Stimulated activated CD8-positive, alpha-beta memory T cell treated with anti-CD3 and anti-CD28 coated beads, Interleukin-15, amount 100 ng/mL, for 48 hours (primary cell): ENCODE data around the gene ADIPOR2.

Source experiments
- DNase-seq, 2 donors: peaks; one replicate each; pipeline ENCODE4 v3.0.0-alpha.2; 2020; ENCODE audit warnings: low read depth in 2 of 2

The ADIPOR2 gene

DNA sequence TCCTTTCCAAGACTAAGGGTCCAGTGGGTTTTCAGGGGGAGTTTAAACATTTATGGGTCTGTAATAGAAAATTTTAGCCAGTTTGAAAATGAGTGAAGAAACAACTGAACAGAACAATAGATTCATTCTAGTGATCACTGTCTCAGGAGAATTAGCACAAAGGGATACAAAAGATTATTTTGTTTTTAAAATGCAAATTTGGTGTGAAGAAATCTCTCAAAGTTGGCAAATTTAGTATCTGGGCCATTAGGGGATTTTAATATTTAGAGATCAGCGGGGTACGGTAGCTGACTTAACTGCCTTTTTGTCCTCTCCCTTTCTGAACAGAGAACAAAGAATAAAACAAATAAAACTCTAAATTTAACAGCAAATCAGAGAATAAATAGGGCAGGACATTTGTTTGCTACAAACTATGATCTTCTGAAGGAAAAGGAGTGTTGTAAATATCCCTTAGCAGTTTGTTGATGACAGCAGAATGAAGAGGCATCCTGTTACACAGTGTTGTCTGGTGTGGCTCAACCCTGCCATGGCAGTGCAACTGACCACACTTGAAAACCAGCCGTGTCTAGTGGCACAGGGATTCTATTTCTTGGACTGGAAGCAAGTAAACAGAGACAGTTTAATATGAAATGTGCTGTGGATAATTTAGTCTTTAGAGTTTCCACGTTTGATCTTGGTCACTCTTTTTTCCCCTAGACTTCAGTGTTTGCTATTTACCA lies 83.2 kb downstream of the ADIPOR2 start:
- no peak for DNase-seq

DNA sequence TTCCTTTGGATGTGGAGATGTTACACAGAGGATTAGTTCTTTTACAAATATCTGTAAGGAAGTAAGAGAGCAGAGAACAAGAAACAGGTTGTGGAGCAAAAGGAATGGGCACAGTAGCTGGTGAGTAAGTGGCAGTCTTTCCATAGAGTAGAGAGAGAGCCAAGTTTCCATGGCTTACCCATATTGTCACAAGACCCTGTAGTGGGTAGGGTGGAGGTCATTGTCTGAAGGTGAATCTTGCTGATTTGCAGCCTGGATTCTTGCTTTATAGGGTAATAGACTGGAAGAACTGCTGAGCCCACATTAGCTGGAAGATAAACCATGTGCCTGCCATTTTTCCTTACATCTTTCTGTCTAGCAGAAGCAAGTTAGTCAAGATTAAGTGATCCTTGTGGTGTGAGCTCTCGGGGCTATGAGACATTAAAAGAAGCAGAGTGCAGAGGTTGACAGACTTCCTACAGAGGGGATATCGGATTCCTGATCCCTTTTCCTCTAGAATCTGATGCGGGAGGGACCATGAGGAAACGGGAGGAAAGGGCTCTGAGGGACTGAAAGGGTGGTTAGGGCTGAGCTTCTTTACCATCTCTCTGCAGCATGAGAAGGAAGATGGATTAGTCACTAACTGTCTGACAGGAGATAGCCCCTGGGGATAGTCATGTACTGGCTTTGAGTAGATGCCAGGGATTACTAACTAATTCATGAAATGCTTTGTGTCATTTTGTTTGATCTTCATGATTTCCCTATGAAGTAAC lies 85.5 kb downstream of the ADIPOR2 start:
- no peak for DNase-seq

DNA sequence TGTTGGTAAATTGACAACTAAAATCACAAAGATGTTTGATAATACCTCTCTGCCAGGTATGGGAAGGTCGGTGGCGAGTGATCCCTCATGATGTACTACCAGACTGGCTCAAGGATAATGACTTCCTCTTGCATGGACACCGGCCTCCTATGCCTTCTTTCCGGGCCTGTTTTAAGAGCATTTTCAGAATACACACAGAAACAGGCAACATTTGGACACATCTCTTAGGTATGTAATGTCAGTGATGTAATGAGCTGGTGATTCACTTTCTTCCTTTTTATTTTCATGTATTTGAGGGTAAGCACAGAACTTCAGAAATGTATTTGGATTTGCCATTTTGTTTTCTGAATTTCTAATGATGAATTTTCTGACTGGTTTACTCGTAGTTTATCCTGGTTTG lies 86.9 kb downstream of the ADIPOR2 start:
- DNase-seq: no peak

DNA sequence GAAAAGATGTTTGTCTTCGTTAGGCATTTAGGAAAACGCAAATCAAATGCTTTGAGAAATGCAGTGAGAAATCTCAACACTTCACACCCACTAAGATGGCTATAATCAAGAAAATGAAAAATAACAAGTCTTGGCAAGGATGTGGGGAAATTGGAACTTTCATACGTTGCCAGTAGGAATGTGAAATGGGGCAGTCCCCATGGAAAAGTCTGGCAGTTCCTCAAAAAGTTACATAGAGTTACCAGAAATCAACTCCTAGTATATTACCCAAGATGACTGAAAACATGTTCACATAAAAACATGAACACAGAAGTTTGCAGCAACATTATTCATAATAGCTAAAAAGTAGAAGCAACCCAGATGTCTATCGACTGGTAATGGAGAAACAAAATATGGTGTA lies 88.0 kb downstream of the ADIPOR2 start:
- no peak for DNase-seq

DNA sequence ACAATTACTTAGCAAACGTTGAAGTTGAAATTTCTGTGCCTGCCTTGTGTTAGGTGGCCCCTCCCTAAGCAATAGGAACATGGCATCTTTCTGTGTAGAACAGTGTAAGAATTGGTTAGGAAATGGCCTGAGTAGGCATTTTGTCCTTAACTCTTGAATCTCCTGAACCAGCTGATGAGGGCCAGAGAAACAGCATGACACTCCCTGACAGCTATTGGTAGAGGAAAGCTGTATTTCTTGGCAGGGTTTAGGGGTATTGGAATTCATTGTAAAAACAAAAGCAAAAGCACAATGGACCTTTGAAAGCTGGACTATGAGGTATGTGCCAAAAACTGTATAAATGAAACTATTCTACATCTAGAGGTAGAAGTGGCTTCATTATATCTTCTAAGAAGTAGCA lies 88.9 kb downstream of the ADIPOR2 start:
- DNase-seq: no peak

DNA sequence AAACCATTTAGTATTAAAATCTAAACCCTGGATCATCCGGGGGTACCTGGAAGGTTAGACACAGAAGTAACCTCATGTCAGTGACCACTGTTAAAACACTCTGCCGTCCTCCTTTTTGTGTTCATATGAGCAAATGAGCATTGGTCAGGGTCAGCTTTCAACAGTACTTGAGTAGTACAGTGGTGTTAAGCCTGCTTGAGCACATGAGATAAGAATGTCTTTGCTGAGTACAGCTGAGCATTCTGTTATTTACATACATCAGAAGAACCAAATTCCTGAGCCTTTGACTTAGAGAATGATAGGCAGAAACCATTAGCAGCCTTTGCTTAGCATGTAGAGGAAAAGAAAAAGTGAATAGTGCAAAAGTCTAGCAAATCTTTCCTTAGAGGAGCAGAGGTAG lies 90.9 kb downstream of the ADIPOR2 start:
- no peak for DNase-seq

DNA sequence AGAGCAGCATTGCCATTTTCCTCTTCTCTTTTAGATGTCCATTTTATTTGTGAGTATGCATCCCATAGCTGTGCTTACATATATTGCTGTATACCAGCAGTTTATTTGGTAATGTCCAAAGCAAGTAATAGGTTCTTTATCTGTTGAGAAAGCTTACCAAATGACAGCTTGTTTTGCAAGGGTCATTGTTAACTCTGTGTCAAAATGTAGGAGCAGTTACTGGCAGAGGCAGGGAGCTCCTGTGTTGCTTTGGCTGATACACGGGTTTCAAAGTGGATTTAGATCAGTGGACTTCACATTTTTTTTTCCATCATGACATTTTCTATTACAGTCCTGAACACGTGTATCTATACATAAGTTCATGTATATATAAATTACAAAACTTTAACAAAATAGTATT lies 91.3 kb downstream of the ADIPOR2 start:
- DNase-seq: no peak

DNA sequence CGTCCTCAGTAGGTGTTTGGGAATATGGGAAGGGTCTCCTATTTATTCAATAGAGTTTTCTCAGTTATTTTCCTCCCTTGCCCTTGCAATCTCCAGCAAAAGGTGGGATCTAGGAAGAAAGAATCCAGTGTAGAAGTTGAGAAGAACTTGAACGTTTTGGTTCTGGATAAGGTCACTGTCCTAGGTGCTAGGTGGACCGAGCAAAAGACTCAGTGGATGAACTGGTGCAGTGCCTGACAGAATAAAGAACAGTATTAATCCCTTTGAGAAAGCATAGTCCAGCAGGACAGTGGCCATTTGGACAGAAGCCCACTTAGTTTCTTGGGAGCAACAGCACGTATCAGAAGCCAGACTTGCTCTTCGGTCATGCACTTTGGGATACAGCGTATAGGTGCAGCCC lies 96.8 kb downstream of the ADIPOR2 start:
- no peak for DNase-seq

DNA sequence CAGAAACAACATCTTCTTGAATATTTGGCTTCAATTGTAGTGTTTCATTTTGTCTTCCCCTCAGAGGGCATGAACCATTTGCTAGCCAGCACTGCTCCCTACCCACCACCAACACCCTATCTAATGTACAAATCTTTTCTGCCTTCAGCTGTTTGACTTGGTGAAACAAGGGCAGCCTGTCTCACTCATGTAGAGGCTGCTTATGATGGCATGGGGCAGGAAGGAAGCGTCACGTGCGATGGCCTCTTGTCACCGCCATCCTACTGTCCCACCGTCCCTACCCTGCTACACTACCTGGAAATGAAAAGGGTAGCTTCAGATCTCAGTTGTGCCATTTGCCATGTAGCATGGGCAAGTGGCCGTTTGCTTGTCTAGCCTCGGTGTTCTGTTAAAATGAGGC lies 99.6 kb downstream of the ADIPOR2 start:
- DNase-seq: no peak

DNA sequence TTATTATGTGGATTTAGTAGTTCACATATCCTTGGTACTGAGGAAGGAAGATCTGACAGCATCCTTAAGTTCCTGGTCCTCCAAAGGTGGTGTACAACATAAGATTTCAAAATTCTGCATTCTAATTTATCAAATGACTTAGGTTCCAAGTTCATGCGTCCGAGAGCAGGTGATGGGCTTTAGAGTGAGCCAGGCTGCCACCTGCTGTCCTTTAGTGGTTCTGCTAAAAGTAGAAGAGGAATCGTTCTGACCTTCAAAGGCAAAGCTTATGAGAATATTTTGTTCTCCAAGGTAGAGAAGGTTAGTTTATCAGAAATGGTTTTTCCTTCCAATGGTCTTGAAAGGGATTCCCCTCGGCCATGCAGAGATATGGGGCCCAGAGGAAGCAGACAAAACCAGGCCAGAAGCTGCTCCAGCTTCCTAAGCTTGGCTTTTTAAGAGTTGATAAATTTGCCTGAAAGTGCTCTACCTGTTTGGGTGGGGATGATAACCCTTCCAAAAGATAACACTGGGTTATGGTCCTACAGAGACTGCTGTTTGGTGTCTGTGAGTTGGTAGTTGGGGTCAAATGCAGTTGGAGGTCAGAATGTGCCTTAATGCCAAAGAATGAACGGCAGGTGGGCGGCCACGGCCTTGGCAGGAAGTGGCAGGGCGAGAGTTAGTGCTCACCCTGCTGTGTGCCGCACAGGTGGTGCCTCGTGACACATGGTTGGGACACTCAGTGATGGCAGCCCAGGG lies 100.4 kb downstream of the ADIPOR2 start:
- peak; percentile 29 to 36 for DNase-seq

DNA sequence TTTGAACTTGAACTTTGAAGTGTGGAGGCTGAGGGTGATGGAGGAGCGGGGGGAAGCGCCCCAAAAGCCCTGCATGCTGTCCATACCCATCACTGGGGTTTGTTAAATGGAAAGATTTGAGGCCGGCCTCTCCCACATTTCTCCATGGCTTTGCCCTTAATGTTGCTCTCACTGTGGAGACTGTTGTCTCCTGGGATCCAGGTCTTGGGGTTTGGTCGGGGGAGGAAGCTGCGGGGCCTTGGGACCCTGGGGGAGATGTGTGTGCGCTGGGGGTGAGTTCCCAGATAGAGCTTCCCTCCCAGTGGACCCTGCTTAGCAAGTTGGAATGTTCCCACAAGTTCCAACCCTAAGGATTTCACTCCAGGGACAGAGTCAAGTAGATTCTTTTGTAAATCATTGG lies 101.5 kb downstream of the ADIPOR2 start:
- no peak for DNase-seq

DNA sequence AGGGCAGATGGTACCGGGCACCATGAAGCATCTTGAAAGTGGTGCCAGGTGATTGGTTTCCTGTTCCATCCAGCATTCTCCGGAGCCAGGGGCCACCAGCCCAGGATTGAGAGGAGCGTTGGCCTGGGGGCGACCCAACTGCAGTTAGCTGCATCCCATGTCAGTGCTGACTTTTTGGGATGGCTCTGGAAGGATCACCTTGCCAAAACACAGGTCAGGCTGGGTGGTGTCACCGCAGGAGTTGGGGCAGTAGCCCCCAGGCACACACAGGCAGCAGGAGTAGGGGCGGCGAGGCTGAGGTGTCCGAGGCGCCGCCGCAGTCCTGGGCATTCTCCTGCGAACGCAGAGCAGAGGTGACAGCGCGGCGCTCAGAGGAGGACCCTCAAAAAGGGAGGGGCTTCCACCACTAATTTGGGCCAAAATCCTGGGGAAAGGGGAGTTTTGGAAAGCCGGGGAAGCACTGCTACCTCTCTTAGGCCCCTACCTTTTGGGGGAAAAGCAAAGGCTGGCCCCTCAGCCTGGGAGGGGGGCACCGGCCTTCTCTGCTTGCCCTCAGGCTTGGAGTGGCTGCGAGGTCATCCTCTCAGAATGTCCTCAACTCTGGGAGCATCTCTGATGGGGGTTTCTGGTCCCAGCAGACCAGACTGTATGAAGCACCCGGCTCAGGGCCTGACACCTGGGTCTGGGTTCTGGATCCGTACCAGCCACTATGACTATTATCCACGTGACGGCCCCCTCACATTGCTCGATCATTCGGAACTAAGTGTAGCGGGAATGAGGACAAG lies 102.7 kb downstream of the ADIPOR2 start:
- DNase-seq: no peak

DNA sequence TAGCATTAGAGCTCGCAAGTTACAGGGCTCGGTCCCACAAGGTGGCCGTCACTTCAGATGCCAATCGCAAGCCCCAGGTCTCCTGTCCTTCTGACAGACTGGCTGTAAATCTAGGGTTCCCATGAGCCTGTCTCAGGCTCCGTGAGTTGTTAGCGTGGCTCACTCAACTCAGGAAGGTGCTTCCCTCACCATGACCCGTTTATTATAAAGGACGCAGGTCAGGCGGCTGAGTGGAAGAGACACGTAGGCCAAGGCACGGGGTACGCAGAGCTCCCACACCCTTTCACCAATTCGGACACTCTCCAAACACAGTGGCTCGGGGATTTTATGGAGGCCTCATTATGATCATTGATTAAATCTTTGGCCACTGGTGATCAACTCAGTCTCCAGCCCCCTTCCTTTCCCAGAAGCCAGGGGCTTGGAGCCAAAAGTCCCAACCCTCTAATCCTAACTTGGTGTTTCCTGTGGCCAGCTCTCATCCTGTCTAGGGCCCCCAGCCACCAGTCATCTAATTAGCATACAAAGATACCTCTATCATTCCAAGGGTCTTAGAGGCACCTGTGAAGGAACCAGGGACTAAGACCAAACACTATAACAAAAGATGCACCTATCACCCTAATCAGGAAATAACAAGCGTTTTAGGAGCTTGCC lies 103.7 kb downstream of the ADIPOR2 start:
- DNase-seq: no peak

DNA sequence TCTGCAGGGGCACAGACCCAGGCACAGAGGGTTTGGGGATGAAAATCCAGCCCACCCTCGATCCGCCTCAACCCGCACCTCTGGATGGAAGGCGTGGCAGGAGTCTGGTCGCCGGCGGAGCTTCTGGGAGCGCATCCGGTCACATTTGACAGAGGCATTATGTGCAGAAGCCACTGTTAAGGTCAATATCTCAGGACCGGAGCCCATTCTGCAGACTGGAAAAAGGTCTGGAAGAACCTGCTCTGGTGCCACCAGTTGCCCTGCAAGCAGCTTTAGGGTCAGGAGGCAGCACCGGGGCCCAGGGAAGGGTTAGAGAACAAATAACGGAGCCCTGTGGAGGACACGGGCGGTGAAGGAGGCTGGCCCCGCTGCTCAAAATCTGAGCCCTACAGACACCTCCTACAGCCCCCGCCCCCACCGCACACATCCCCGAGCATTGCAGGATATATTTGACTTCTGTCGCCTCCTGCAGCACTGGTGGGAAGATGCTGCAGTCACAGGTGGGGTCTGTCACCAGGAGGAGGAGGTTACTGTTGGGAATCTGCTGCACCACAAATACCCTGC lies 104.4 kb downstream of the ADIPOR2 start:
- no peak for DNase-seq

DNA sequence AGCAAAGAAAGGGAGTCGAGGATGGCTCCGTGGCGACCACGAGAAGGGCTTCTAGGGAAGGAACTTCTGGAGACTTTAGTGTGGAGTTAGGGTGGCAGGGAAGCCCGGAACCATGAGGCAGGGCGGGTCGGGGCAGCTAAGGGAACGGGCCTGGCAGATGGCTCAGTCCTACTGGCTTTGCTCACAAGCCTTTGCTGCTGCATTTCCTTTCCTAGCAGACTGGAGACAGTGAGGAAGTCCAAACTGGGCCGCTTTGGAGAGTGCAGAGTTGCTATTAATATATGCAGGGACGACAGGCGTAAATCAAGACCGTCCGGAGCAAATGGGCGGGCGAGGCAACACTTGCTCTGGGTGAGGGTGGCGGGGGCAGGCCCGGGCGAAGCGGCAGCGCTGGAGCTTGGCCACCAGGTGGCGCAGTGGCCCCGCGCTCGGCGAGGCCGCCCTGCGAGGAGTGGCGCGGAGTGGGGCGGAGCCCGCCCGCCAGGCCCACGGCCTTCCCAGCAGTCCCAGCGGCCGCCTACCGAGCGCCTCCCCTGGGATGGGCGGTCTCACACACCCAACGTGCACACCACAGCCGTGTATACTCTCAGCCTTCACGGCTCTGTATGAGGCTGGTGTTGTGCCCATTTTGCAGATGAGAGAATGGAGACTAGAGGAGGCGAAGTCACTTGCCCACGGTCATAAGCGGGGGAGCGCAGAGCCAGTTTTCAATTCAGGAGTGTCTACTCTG lies 105.1 kb downstream of the ADIPOR2 start:
- peak; percentile 92 to 93 for DNase-seq

DNA sequence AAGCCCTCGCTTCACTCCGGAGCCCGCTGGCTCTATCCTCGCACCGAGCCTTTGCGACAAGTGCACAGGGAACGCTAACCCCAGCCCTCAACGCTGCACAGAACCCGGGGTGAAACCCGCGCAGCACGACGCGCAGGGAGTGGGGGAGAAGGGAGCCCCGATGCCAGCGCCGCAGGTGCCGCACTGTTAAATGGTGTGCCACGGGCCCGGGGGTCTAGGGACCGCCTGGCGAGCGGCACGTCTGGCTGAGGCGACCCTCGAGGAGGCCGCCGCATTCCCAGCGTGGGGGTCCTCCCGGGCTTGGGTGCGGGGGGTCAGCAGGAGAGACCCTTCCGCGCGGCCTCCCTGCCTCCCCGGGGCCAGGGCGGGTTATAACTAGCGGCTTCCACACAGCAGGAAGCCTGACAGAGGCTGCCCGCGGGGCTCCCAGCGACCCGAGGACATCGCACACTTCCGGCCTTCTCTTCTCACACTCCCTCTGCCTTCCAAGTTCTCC lies 105.7 kb downstream of the ADIPOR2 start:
- DNase-seq: peak; percentile 29 to 31

DNA sequence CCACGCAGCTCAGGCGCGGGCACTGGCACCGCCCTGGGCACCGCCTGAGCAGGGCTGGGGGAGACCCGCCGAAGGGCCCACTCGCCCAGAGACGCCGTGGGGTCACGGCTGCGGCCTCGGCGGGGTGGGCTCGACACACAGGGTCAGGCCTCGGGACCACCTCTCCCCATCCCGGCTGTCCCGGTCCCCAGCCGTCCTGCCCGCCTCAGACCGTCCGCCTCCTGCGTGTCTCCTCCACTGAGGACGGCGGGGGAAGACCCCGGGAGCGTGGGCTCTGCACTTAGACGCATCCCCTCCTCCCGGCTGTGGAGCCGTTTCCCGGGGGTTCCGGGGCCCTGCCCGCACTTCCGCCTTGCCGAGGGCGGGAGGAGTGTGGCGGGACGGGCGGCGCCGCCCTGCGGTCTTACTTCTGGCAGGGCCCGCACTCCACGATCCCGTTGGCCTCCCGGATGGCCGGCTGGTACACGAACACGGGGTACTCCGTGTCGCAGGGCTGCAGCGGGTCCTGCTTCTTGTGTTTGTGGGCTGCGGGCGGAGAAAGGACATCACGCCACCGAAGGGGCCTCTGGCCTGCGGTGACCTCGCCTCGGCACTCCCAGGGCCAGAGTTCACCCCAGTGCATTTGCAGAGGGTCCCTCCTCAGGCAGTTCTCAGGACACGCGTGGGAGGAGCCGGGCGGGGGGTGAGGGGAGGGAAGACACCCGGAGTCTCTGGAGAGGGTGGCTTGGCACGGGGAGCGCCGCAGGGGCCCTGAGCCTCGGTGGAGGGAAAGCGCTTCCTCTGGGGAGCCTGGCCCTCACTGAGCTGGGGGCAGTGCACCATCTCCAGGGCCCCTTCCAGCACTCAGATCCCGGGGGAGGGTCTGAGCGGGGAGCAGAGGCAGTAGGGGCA lies 106.4 kb downstream of the ADIPOR2 start:
- DNase-seq: peak; percentile 38 to 47

DNA sequence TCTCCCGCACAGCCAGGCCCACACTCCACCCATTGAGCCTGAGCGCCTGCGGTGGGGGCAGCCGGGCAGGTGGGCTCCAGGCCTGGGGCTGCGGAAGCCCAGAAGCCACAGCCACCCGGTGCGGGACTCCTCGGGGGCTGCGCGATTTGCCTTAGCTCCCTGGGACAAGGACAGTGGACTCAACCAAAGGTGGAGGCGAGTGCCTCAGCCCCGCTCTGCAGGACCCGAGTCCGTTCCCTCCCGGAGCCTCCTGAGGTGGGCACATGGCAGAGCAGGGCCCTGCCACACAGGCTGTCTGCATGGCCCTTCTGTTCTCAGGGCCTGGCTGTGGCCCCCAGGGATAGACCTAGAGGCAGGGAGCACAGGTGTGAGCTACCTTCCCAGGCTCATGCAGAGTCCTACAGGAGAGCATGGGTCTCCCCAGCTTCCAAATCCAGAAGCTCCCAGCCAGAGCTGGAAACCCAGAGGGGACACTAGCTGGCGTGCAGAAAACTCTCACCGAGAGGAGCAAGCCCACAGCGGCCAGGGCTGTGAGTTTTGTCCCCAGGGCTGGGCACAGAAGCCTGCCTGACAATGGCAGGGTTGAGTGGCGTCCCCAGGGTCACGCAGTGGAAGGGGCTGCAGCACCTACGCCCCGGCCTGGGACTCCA lies 107.2 kb downstream of the ADIPOR2 start:
- no peak for DNase-seq

DNA sequence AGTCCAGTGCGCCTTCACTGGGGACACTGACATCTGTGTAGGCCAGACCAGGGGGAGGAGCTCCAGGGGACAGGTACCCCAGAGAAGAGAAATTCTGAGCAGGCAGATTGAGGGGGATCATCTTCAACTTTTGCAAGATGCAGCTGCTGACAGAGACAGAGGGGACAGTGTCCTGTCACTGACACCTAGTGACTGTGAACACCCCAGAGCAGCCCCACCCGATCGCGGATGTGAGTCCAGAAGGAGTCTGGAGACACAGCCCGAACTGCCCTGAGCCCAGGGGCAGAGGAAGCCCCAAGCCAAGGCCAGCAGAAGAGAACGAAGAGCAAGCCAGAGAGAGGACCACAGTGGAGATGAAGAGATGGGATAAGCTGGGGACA lies 107.8 kb downstream of the ADIPOR2 start:
- no peak for DNase-seq
